ENCODE results near the gene TTC21A. TPM values are rescaled to one million over a fixed set of nuclear protein-coding genes. Genes with fewer than 3 reads are reported as not detected.
"Not testable (repeated sequence)": the region's sequence is repeated elsewhere in the genome, so short reads cannot be mapped to it uniquely, and the experiment has no call there.

The TTC21A gene
- total RNA-seq (ENCODE audit: unreplicated experiment) = 41.7 TPM
- long read RNA-seq, partial matches to known transcripts = 5 of 12 reads
- long read RNA-seq, other reads (novel, unspliced or antisense) = 3 of 12 reads

GRCh38 chr3:39107388-39108199 lies at the start of gene TTC21A, which contains the start of gene GORASP1:
Gene TTC21A, plus strand, starts transcription at chr3:39107680. Its CDS starts 158 bp downstream, at chr3:39107838.
Gene GORASP1, minus strand, starts transcription at chr3:39107627. Its CDS starts 86 bp downstream, at chr3:39107541.
- peak; percentile 77 for DNase-seq (ENCODE audit: low spot score)
- Mint-ChIP-seq H3K27ac (ENCODE audit: unreplicated experiment) (peak within 1 kb of the TSS; percentile 98), H3K27me3 (ENCODE audit: unreplicated experiment) (peaks cover 32% of the 10 kb centered on the region), H3K9me3 (ENCODE audit: unreplicated experiment) (no peaks in the 10 kb centered on the region), H3K4me1 (ENCODE audit: unreplicated experiment) (peaks cover 58% of the 10 kb centered on the region), H3K36me3 (ENCODE audit: low read depth, unreplicated experiment) (peaks cover 34% of the 10 kb centered on the region), H3K4me3 (ENCODE audit: unreplicated experiment) (peak within 1 kb of the TSS; percentile 99)
- no peak for TF ChIP-seq CTCF (IDR thresholded peaks at IDR 0.05; ENCODE audit: unreplicated experiment)

GRCh38 chr3:39061228-39061627 lies 46.3 kb upstream of the TTC21A start:
- not testable (repeated sequence) for H3K27me3 Mint-ChIP-seq (ENCODE audit: unreplicated experiment)

GRCh38 chr3:39062180-39062579 lies 45.3 kb upstream of the TTC21A start:
- peaks cover 10% of the 10 kb centered on the region for H3K4me1 Mint-ChIP-seq (ENCODE audit: unreplicated experiment)
- H3K4me3 Mint-ChIP-seq (ENCODE audit: unreplicated experiment) = no peak overlapping the region
- no peaks in the 10 kb centered on the region for H3K9me3 Mint-ChIP-seq (ENCODE audit: unreplicated experiment)
- H3K27ac Mint-ChIP-seq (ENCODE audit: unreplicated experiment) = no peak overlapping the region
- peaks cover 3% of the 10 kb centered on the region for H3K27me3 Mint-ChIP-seq (ENCODE audit: unreplicated experiment)
- no peak for TF ChIP-seq CTCF (IDR thresholded peaks at IDR 0.05; ENCODE audit: unreplicated experiment)
- no peak for DNase-seq (ENCODE audit: low spot score)
- H3K36me3 Mint-ChIP-seq (ENCODE audit: low read depth, unreplicated experiment) = peaks cover 3% of the 10 kb centered on the region

More at GRCh38 chr3:39061228-39061627, 46.3 kb upstream of the TTC21A start:
- DNase-seq (ENCODE audit: low spot score); H3K27ac Mint-ChIP-seq (ENCODE audit: unreplicated experiment); H3K4me3 Mint-ChIP-seq (ENCODE audit: unreplicated experiment); H3K9me3 Mint-ChIP-seq (ENCODE audit: unreplicated experiment); H3K36me3 Mint-ChIP-seq (ENCODE audit: low read depth, unreplicated experiment): not testable (repeated sequence)
- H3K4me1 Mint-ChIP-seq (ENCODE audit: unreplicated experiment) = peaks cover 19% of the 10 kb centered on the region

- no peak for TF ChIP-seq CTCF (IDR thresholded peaks at IDR 0.05; ENCODE audit: unreplicated experiment)
- H3K4me1 Mint-ChIP-seq (ENCODE audit: unreplicated experiment) = peaks cover 10% of the 10 kb centered on the region
These were observed 44.3 kb upstream of the TTC21A start for GRCh38 chr3:39063143-39063542.

GRCh38 chr3:39064646-39065045 lies 42.8 kb upstream of the TTC21A start:
- DNase-seq (ENCODE audit: low spot score) = no peak
- no peaks in the 10 kb centered on the region for H3K9me3 Mint-ChIP-seq (ENCODE audit: unreplicated experiment)
- peaks cover 3% of the 10 kb centered on the region for H3K27me3 Mint-ChIP-seq (ENCODE audit: unreplicated experiment)
- TF ChIP-seq CTCF (IDR thresholded peaks at IDR 0.05; ENCODE audit: unreplicated experiment) = no peak
- no peak overlapping the region for H3K4me3 Mint-ChIP-seq (ENCODE audit: unreplicated experiment)
- no peak overlapping the region for H3K27ac Mint-ChIP-seq (ENCODE audit: unreplicated experiment)
- H3K4me1 Mint-ChIP-seq (ENCODE audit: unreplicated experiment) = peaks cover 4% of the 10 kb centered on the region
- peaks cover 3% of the 10 kb centered on the region for H3K36me3 Mint-ChIP-seq (ENCODE audit: low read depth, unreplicated experiment)

More at GRCh38 chr3:39063143-39063542, 44.3 kb upstream of the TTC21A start:
- H3K27me3 Mint-ChIP-seq (ENCODE audit: unreplicated experiment) = peaks cover 3% of the 10 kb centered on the region
- no peak overlapping the region for H3K27ac Mint-ChIP-seq (ENCODE audit: unreplicated experiment)
- no peaks in the 10 kb centered on the region for H3K9me3 Mint-ChIP-seq (ENCODE audit: unreplicated experiment)
- peaks cover 3% of the 10 kb centered on the region for H3K36me3 Mint-ChIP-seq (ENCODE audit: low read depth, unreplicated experiment)
- H3K4me3 Mint-ChIP-seq (ENCODE audit: unreplicated experiment) = no peak overlapping the region
- DNase-seq (ENCODE audit: low spot score) = no peak
